ENCODE measurements around the gene SLC44A3. TPM values are rescaled to one million over a fixed set of nuclear protein-coding genes. Genes with fewer than 3 reads are reported as not detected.

Gene SLC44A3
- polyA plus RNA-seq, 1 of the 3 experiments (the other 2 are of a cell fraction), result 2.6 TPM

- Histone ChIP-seq H2AFZ (ENCODE audit: low read depth) (no peak overlapping the region), H3K9me2 (no peaks in the 10 kb centered on the region; the same call in 1 of the 2 replicates), H3K79me2 (ENCODE audit: insufficient read depth) (peaks cover 100% of the 10 kb centered on the region), H3K9me3 (no peaks in the 10 kb centered on the region), H3K27ac (ENCODE audit: low read depth in 2 of 2, low read length in 1 of 2) (no peak overlapping the region), H3K9ac (no peak overlapping the region), H3K4me2 (no peak overlapping the region), H3K36me3 (replicated peaks in 1 of 2; ENCODE audit: control insufficient read depth in 1 of 2, insufficient read depth in 2 of 2, low read length in 1 of 2) (peaks cover 4 to 15% of the 10 kb centered on the region in 2 experiments), H3K4me1 (ENCODE audit: control insufficient read depth in 1 of 2, insufficient read depth in 2 of 2, low read depth in 1 of 2, low read length in 1 of 2) (peaks cover 29 to 39% of the 10 kb centered on the region in 2 experiments; a peak in 3 of 4 replicates), H3K27me3 (ENCODE audit: insufficient read depth) (no peaks in the 10 kb centered on the region), H4K20me1 (ENCODE audit: insufficient read depth) (peaks cover 100% of the 10 kb centered on the region), H3F3A (replicated peaks; ENCODE audit: insufficient read depth) (no peaks in the 10 kb centered on the region), H3K4me3 (ENCODE audit: low read depth in 2 of 2, low read length in 1 of 2) (no peak overlapping the region)
- TF ChIP-seq GATA2 (CRISPR knock-in tag; IDR thresholded peaks at IDR 0.05), result no peak
- no peak for TF ChIP-seq CTCF (IDR thresholded peaks at IDR 0.05)
- no peak for TF ChIP-seq EP300 (IDR thresholded peaks at IDR 0.05; ENCODE audit: borderline replicate concordance in 1 of 2, low read depth in 1 of 2, low read length in 1 of 2)
- TF ChIP-seq ELF1 (IDR thresholded peaks at IDR 0.05), result no peak
- TF ChIP-seq RXRA (IDR thresholded peaks at IDR 0.05; ENCODE audit: borderline replicate concordance, low read depth), result no peak
- TF ChIP-seq TEAD4 (IDR thresholded peaks at IDR 0.05; ENCODE audit: borderline replicate concordance, insufficient read depth), result no peak
- TF ChIP-seq YY1 (IDR thresholded peaks at IDR 0.05; ENCODE audit: low read depth), result no peak
- TF ChIP-seq TCF12 (IDR thresholded peaks at IDR 0.05), result no peak
- no peak for TF ChIP-seq PBX3 (IDR thresholded peaks at IDR 0.05)
- no peak for TF ChIP-seq MAX (IDR thresholded peaks at IDR 0.05; ENCODE audit: low read depth)
- no peak for TF ChIP-seq NRF1 (IDR thresholded peaks at IDR 0.05; ENCODE audit: low read depth, low read length)
- TF ChIP-seq FOXJ3 (CRISPR knock-in tag; IDR thresholded peaks at IDR 0.05), result no peak
- TF ChIP-seq CHD2 (IDR thresholded peaks at IDR 0.05; ENCODE audit: low read length, partially characterized antibody), result no peak
- no peak for TF ChIP-seq SIN3A (IDR thresholded peaks at IDR 0.05; ENCODE audit: borderline replicate concordance, low read depth, low read length)
- no peak for DNase-seq
- POLR2A ChIA-PET, result no interaction called here
- CTCF ChIA-PET, result interaction anchor here (1.3 to 1.9 kb wide), 2 partner anchors 22 to 124 kb away, joined by 3 to 8 read pairs; no protein-coding TSS in a partner anchor
- 91% methylated on average over 6 of the region's 6 CpGs for WGBS (ENCODE audit: low lambda C conversion rate)
Observed at GRCh38 chr1:94917251-94917650, 97.1 kb downstream of the SLC44A3 start.

All from SK-N-SH (cell line).